ENCODE data around the gene GRIK2. TPM values are rescaled to one million over a fixed set of nuclear protein-coding genes. Genes with fewer than 3 reads are reported as not detected.

Gene GRIK2
- total RNA-seq, 3 donors from 2014 or later, result 1.1 to 3.7 TPM; not detected in 1

- H3K27me3 ChIP-seq, result no peaks in the 10 kb centered on the region
- no peaks in the 10 kb centered on the region for H3K4me1 ChIP-seq
- TF ChIP-seq POLR2A (IDR thresholded peaks at IDR 0.05) (no peak), CTCF (IDR thresholded peaks at IDR 0.05) (no peak), POLR2AphosphoS5 (IDR thresholded peaks at IDR 0.05) (no peak)
- no peak overlapping the region for H3K4me3 ChIP-seq
- no peaks in the 10 kb centered on the region for H3K36me3 ChIP-seq
- no peak for DNase-seq (ENCODE audit: low spot score in 2 of 2)
- intact Hi-C loops (cut with DNase I; ENCODE audit: low total_unique reads), result no loop called here
- no peak overlapping the region for H3K27ac ChIP-seq
- H3K9me3 ChIP-seq, result no peaks in the 10 kb centered on the region
Measured at GRCh38 chr6:101422811-101423210, 29.3 kb downstream of the GRIK2 start.

- intact Hi-C loops (cut with DNase I; ENCODE audit: low total_unique reads), result no loop called here
- no peak for DNase-seq (ENCODE audit: low spot score in 2 of 2)
- Histone ChIP-seq H3K9me3 (no peaks in the 10 kb centered on the region), H3K27ac (no peak overlapping the region), H3K4me1 (no peaks in the 10 kb centered on the region), H3K27me3 (no peaks in the 10 kb centered on the region), H3K4me3 (no peak overlapping the region), H3K36me3 (no peaks in the 10 kb centered on the region)
- TF ChIP-seq POLR2AphosphoS5 (IDR thresholded peaks at IDR 0.05) (no peak), CTCF (IDR thresholded peaks at IDR 0.05) (no peak)
Measured at GRCh38 chr6:101429270-101429669, 35.8 kb downstream of the GRIK2 start.

- Histone ChIP-seq H3K4me3 (no peak overlapping the region), H3K27ac (no peak overlapping the region), H3K4me1 (no peaks in the 10 kb centered on the region), H3K27me3 (no peaks in the 10 kb centered on the region), H3K9me3 (no peaks in the 10 kb centered on the region), H3K36me3 (no peaks in the 10 kb centered on the region)
- no peak for TF ChIP-seq POLR2A (IDR thresholded peaks at IDR 0.05)
- no peak for TF ChIP-seq POLR2AphosphoS5 (IDR thresholded peaks at IDR 0.05)
- no peak for TF ChIP-seq CTCF (IDR thresholded peaks at IDR 0.05)
- DNase-seq (ENCODE audit: low spot score in 2 of 2), result no peak
- intact Hi-C loops (cut with DNase I; ENCODE audit: low total_unique reads), result no loop called here
Measured at GRCh38 chr6:101429845-101430244, 36.3 kb downstream of the GRIK2 start.

- H3K4me1 ChIP-seq, result no peaks in the 10 kb centered on the region
- no peak overlapping the region for H3K27ac ChIP-seq
- no peak for DNase-seq (ENCODE audit: low spot score in 2 of 2)
- intact Hi-C loops (cut with DNase I; ENCODE audit: low total_unique reads), result no loop called here
- TF ChIP-seq POLR2A (IDR thresholded peaks at IDR 0.05), result no peak
- TF ChIP-seq POLR2AphosphoS5 (IDR thresholded peaks at IDR 0.05), result no peak
- TF ChIP-seq CTCF (IDR thresholded peaks at IDR 0.05), result no peak
- no peaks in the 10 kb centered on the region for H3K36me3 ChIP-seq
- H3K4me3 ChIP-seq, result no peak overlapping the region
- H3K27me3 ChIP-seq, result no peaks in the 10 kb centered on the region
- no peaks in the 10 kb centered on the region for H3K9me3 ChIP-seq
Measured at GRCh38 chr6:101433141-101433540, 39.6 kb downstream of the GRIK2 start.

- Histone ChIP-seq H3K27me3 (no peaks in the 10 kb centered on the region), H3K27ac (no peak overlapping the region), H3K36me3 (no peaks in the 10 kb centered on the region), H3K4me3 (no peak overlapping the region), H3K4me1 (no peaks in the 10 kb centered on the region), H3K9me3 (no peaks in the 10 kb centered on the region)
- intact Hi-C loops (cut with DNase I; ENCODE audit: low total_unique reads), result no loop called here
- TF ChIP-seq CTCF (IDR thresholded peaks at IDR 0.05), result no peak
- no peak for TF ChIP-seq POLR2AphosphoS5 (IDR thresholded peaks at IDR 0.05)
- TF ChIP-seq POLR2A (IDR thresholded peaks at IDR 0.05), result no peak
- DNase-seq (ENCODE audit: low spot score in 2 of 2), result no peak
Measured at GRCh38 chr6:101434601-101435000, 41.1 kb downstream of the GRIK2 start.
